HG02623 (cell line): Measurements from ENCODE around the gene TBCD.

Experiments used
- ATAC-seq: cut with Tn5 transposase; IDR thresholded peaks from one replicate; pipeline ENCODE4 v1.9.1; 2021; ENCODE audit warnings: moderate library complexity; ENCODE audit not compliant: unreplicated experiment

TBCD gene

GRCh38 chr17:82849076-82849945 lies 97.4 kb downstream of the TBCD start:
- ATAC-seq: no peak

- ATAC-seq: no peak
Observed at GRCh38 chr17:82851381-82851780, 99.5 kb downstream of the TBCD start.

- ATAC-seq: no peak
Observed at GRCh38 chr17:82854226-82854625, 102.4 kb downstream of the TBCD start.

GRCh38 chr17:82856361-82856760 lies 104.5 kb downstream of the TBCD start:
- no peak for ATAC-seq

GRCh38 chr17:82858376-82859126 lies 106.7 kb downstream of the TBCD start:
- ATAC-seq: no peak

- ATAC-seq: no peak
Observed at GRCh38 chr17:82859431-82860403, 107.9 kb downstream of the TBCD start.

GRCh38 chr17:82860606-82861392 lies 108.9 kb downstream of the TBCD start:
- no peak for ATAC-seq

GRCh38 chr17:82861393-82861775 lies 109.5 kb downstream of the TBCD start:
- ATAC-seq: no peak

- ATAC-seq: no peak
Observed at GRCh38 chr17:82862191-82862590, 110.3 kb downstream of the TBCD start.

GRCh38 chr17:82862737-82863382 lies 111.0 kb downstream of the TBCD start:
- no peak for ATAC-seq

- no peak for ATAC-seq
Observed at GRCh38 chr17:82863383-82863940, 111.6 kb downstream of the TBCD start.

GRCh38 chr17:82863941-82864712 lies 112.3 kb downstream of the TBCD start:
- peak; percentile 68 for ATAC-seq

- ATAC-seq: no peak
Observed at GRCh38 chr17:82864713-82865248, 112.9 kb downstream of the TBCD start.

GRCh38 chr17:82865274-82865673 lies 113.4 kb downstream of the TBCD start:
- ATAC-seq: no peak

- no peak for ATAC-seq
Observed at GRCh38 chr17:82865774-82866395, 114.0 kb downstream of the TBCD start.

- ATAC-seq: no peak
Observed at GRCh38 chr17:82866590-82867191, 114.8 kb downstream of the TBCD start.

- no peak for ATAC-seq
Observed at GRCh38 chr17:82867763-82868325, 116.0 kb downstream of the TBCD start.
